Neutrophil (primary cell): ENCODE results near the gene ACBD7.

Source experiments
- H3K27ac ChIP-seq: fragments of 200-600 bp; sonication (generic); 2 replicates; pipeline ENCODE4 v1.5.1; 2016; ENCODE audit warnings: mild to moderate bottlenecking, moderate library complexity
- H3K27me3 ChIP-seq: fragments of 200-600 bp; sonication (generic); 2 replicates; pipeline ENCODE4 v1.6.0; 2016; ENCODE audit warnings: mild to moderate bottlenecking
- H3K36me3 ChIP-seq: fragments of 200-600 bp; sonication (generic); 2 replicates; pipeline ENCODE4 v1.5.1; 2017
- H3K4me1 ChIP-seq, 2 experiments: fragments of 200-600 bp in 1 of 2; sonication (generic) in 1 of 2; 1 replicate in 1 of 2; 2 replicates in 1 of 2; pipeline versions ENCODE4 v1.5.1 to v1.6.1; 2013 to 2016; ENCODE audit warnings: low read depth in 1 of 2, low read length in 1 of 2, mild to moderate bottlenecking in 1 of 2, moderate library complexity in 1 of 2; ENCODE audit not compliant: control insufficient read depth in 1 of 2, insufficient read depth in 1 of 2
- H3K4me3 ChIP-seq, 2 experiments: fragments of 200-600 bp in 1 of 2; sonication (generic) in 1 of 2; 1 replicate in 1 of 2; 2 replicates in 1 of 2; pipeline ENCODE4 v1.5.1; 2013 to 2016; ENCODE audit warnings: low read depth in 1 of 2, low read length in 1 of 2, mild to moderate bottlenecking in 1 of 2, moderate library complexity in 1 of 2
- H3K9me3 ChIP-seq: fragments of 200-600 bp; sonication (generic); 2 replicates; pipeline ENCODE4 v1.5.1; 2016
- CTCF ChIP-seq: fragments of 200-600 bp; sonication (generic); IDR thresholded peaks from 2 replicates; pipeline ENCODE4 v1.5.1; 2016; ENCODE audit warnings: antibody characterized with exemption

ACBD7 gene

GRCh38 chr10:15120523-15120922 is 31.9 kb upstream of the ACBD7 start:
- H3K36me3 ChIP-seq, result no peaks in the 10 kb centered on the region
- no peak for TF ChIP-seq CTCF
- no peaks in the 10 kb centered on the region for H3K9me3 ChIP-seq
- H3K27ac ChIP-seq, result no peak overlapping the region
- no peak overlapping the region for H3K4me3 ChIP-seq
- H3K27me3 ChIP-seq, result no peaks in the 10 kb centered on the region
- H3K4me1 ChIP-seq, result peaks cover 13 to 20% of the 10 kb centered on the region in 2 experiments

GRCh38 chr10:15118615-15119014 is 30.0 kb upstream of the ACBD7 start:
- no peak for TF ChIP-seq CTCF
- Histone ChIP-seq H3K4me3 (no peak overlapping the region), H3K27ac (peak overlapping the region; percentile 64), H3K9me3 (no peaks in the 10 kb centered on the region), H3K27me3 (no peaks in the 10 kb centered on the region), H3K36me3 (no peaks in the 10 kb centered on the region), H3K4me1 (peaks cover 13 to 20% of the 10 kb centered on the region in 2 experiments)

- Histone ChIP-seq H3K36me3 (no peaks in the 10 kb centered on the region), H3K4me1 (peaks cover 13 to 20% of the 10 kb centered on the region in 2 experiments), H3K27ac (no peak overlapping the region), H3K27me3 (no peaks in the 10 kb centered on the region), H3K9me3 (no peaks in the 10 kb centered on the region), H3K4me3 (no peak overlapping the region)
- TF ChIP-seq CTCF, result no peak
Measured at GRCh38 chr10:15116225-15116624, 27.6 kb upstream of the ACBD7 start.

GRCh38 chr10:15113766-15114165 is 25.2 kb upstream of the ACBD7 start:
- Histone ChIP-seq H3K27ac (no peak overlapping the region), H3K4me1 (peaks cover 4 to 7% of the 10 kb centered on the region in 2 experiments), H3K9me3 (no peaks in the 10 kb centered on the region), H3K4me3 (no peak overlapping the region), H3K36me3 (no peaks in the 10 kb centered on the region), H3K27me3 (no peaks in the 10 kb centered on the region)
- no peak for TF ChIP-seq CTCF

GRCh38 chr10:15112657-15113056 is 24.1 kb upstream of the ACBD7 start:
- Histone ChIP-seq H3K9me3 (no peaks in the 10 kb centered on the region), H3K4me1 (no peaks in the 10 kb centered on the region), H3K27ac (no peak overlapping the region), H3K27me3 (no peaks in the 10 kb centered on the region), H3K36me3 (no peaks in the 10 kb centered on the region), H3K4me3 (no peak overlapping the region)
- TF ChIP-seq CTCF, result no peak
